Vagina (tissue), 2 donors: ENCODE measurements around the gene FMN2. TPM values are rescaled to one million over a fixed set of nuclear protein-coding genes. Genes with fewer than 3 reads are reported as not detected.

ENCODE experiments used
- DNase-seq, 2 donors: peaks; one replicate each; pipeline ENCODE4 v3.0.0-alpha.2; 2017; ENCODE audit errors: extremely low spot score in 2 of 2
- H3K27ac ChIP-seq: fragments of 200-600 bp; sonication (generic); one replicate; pipeline ENCODE4 v1.5.1; 2019
- H3K27me3 ChIP-seq: fragments of 200-600 bp; sonication (generic); one replicate; pipeline ENCODE4 v1.5.1; 2019
- H3K36me3 ChIP-seq, 2 donors: fragments of 200-600 bp; sonication (generic); one replicate each; pipeline ENCODE4 v1.5.1; 2017 to 2019
- H3K4me1 ChIP-seq: fragments of 200-600 bp; sonication (generic); one replicate; pipeline ENCODE4 v1.5.1; 2019
- H3K4me3 ChIP-seq, 2 donors: fragments of 200-600 bp; sonication (generic); 1 replicate in 1 of 2; 2 replicates in 1 of 2; pipeline ENCODE4 v1.5.1; 2016 to 2019
- H3K9me3 ChIP-seq: fragments of 200-600 bp; sonication (generic); one replicate; pipeline ENCODE4 v1.5.1; 2019
- CTCF ChIP-seq, 3 experiments: fragments of 450-650 bp in 2 of 3; fragments of 200-600 bp in 1 of 3; sonication (generic) in 1 of 3; IDR thresholded peaks; one replicate each; pipeline ENCODE4 v1.5.1; 2017 to 2019; ENCODE audit warnings: antibody characterized with exemption in 3 of 3, mild to moderate bottlenecking in 2 of 3, moderate library complexity in 2 of 3
- POLR2A ChIP-seq, 2 donors: fragments of 450-650 bp; IDR thresholded peaks; one replicate each; pipeline ENCODE4 v1.6.1; 2017; ENCODE audit warnings: antibody characterized with exemption in 2 of 2, mild to moderate bottlenecking in 2 of 2, moderate library complexity in 2 of 2
- POLR2AphosphoS5 ChIP-seq, 2 donors: sonication (generic); formaldehyde crosslinking; IDR thresholded peaks; one replicate each; pipeline ENCODE4 v1.9.0; 2017; ENCODE audit warnings: antibody characterized with exemption in 2 of 2, mild to moderate bottlenecking in 2 of 2, low read depth in 1 of 2; ENCODE audit not compliant: insufficient read depth in 1 of 2
- intact Hi-C: fragments of 100-400 bp; cut with DNase I; formaldehyde crosslinking; loops from one replicate; pipeline ENCODE4 v1.15.1; 2023
- total RNA-seq: library from RNA; depleted of rRNA; stranded (reverse); fragments of >200 nt; gene quantifications from one replicate; pipeline ENCODE4 v1.2.3, GENCODE V29; 2016

FMN2 gene
- total RNA-seq, 1 donor from 2014 or later = not detected

- intact Hi-C loops = no loop called here
These were observed 272.2 kb downstream of the FMN2 start for GRCh38 chr1:240363914-240364313.

GRCh38 chr1:240366636-240367035, 275.0 kb downstream of the FMN2 start:
- intact Hi-C loops = no loop called here
- Histone ChIP-seq H3K36me3 (no peaks in the 10 kb centered on the region), H3K27me3 (no peaks in the 10 kb centered on the region), H3K4me1 (no peaks in the 10 kb centered on the region), H3K9me3 (no peaks in the 10 kb centered on the region), H3K27ac (no peak overlapping the region), H3K4me3 (no peak overlapping the region)
- TF ChIP-seq CTCF (IDR thresholded peaks at IDR 0.05) = no peak
- TF ChIP-seq POLR2AphosphoS5 (IDR thresholded peaks at IDR 0.05; ENCODE audit: insufficient read depth in 1 of 2, low read depth in 1 of 2) = no peak
- no peak for TF ChIP-seq POLR2A (IDR thresholded peaks at IDR 0.05)
- no peak for DNase-seq

More at GRCh38 chr1:240363914-240364313, 272.2 kb downstream of the FMN2 start:
- Histone ChIP-seq H3K4me1 (no peaks in the 10 kb centered on the region), H3K36me3 (no peaks in the 10 kb centered on the region), H3K27me3 (no peaks in the 10 kb centered on the region), H3K9me3 (no peaks in the 10 kb centered on the region), H3K27ac (no peak overlapping the region), H3K4me3 (no peak overlapping the region)
- DNase-seq = no peak
- TF ChIP-seq POLR2A (IDR thresholded peaks at IDR 0.05) (no peak), POLR2AphosphoS5 (IDR thresholded peaks at IDR 0.05; ENCODE audit: insufficient read depth in 1 of 2, low read depth in 1 of 2) (no peak), CTCF (IDR thresholded peaks at IDR 0.05) (no peak)

- Histone ChIP-seq H3K27ac (no peak overlapping the region), H3K4me1 (no peaks in the 10 kb centered on the region), H3K4me3 (no peak overlapping the region), H3K9me3 (no peaks in the 10 kb centered on the region), H3K27me3 (no peaks in the 10 kb centered on the region), H3K36me3 (no peaks in the 10 kb centered on the region)
- intact Hi-C loops = no loop called here
- no peak for TF ChIP-seq POLR2A (IDR thresholded peaks at IDR 0.05)
- TF ChIP-seq POLR2AphosphoS5 (IDR thresholded peaks at IDR 0.05; ENCODE audit: insufficient read depth in 1 of 2, low read depth in 1 of 2) = no peak
- TF ChIP-seq CTCF (IDR thresholded peaks at IDR 0.05) = no peak
- no peak for DNase-seq
These were observed 293.9 kb downstream of the FMN2 start for GRCh38 chr1:240385551-240385950.

- no peak for DNase-seq
- Histone ChIP-seq H3K36me3 (no peaks in the 10 kb centered on the region), H3K4me3 (no peak overlapping the region), H3K4me1 (no peaks in the 10 kb centered on the region), H3K27ac (no peak overlapping the region), H3K9me3 (no peaks in the 10 kb centered on the region), H3K27me3 (no peaks in the 10 kb centered on the region)
- TF ChIP-seq CTCF (IDR thresholded peaks at IDR 0.05) = no peak
- no peak for TF ChIP-seq POLR2AphosphoS5 (IDR thresholded peaks at IDR 0.05; ENCODE audit: insufficient read depth in 1 of 2, low read depth in 1 of 2)
- intact Hi-C loops = no loop called here
These were observed 294.6 kb downstream of the FMN2 start for GRCh38 chr1:240385985-240386978.

GRCh38 chr1:240387051-240387450, 295.4 kb downstream of the FMN2 start:
- no peak for DNase-seq
- TF ChIP-seq CTCF (IDR thresholded peaks at IDR 0.05) (no peak), POLR2AphosphoS5 (IDR thresholded peaks at IDR 0.05; ENCODE audit: insufficient read depth in 1 of 2, low read depth in 1 of 2) (no peak), POLR2A (IDR thresholded peaks at IDR 0.05) (no peak)
- Histone ChIP-seq H3K4me3 (no peak overlapping the region), H3K27ac (no peak overlapping the region), H3K36me3 (no peaks in the 10 kb centered on the region), H3K27me3 (no peaks in the 10 kb centered on the region), H3K9me3 (no peaks in the 10 kb centered on the region), H3K4me1 (no peaks in the 10 kb centered on the region)
- intact Hi-C loops = no loop called here
